ENCODE data around the gene ELAVL1.

- TF ChIP-seq CTCF (IDR thresholded peaks at IDR 0.05), result no peak
- no peak for TF ChIP-seq EZH2 (IDR thresholded peaks at IDR 0.05; ENCODE audit: borderline replicate concordance, insufficient read depth, low read depth, low read length, poor library complexity, severe bottlenecking)
These were observed 70.7 kb downstream of the ELAVL1 start for GRCh38 chr19:7934766-7935165.

All from B cell (primary cell).